Activated CD8-positive, alpha-beta memory T cell treated with anti-CD3 and anti-CD28 coated beads for 1 hour (primary cell): ENCODE measurements around the gene SETMAR.

Experiments
- DNase-seq, 2 donors: peaks; one replicate each; pipeline ENCODE4 v3.0.0-alpha.2; 2020; ENCODE audit warnings: low read depth in 1 of 2; ENCODE audit errors: extremely low read depth in 1 of 2

SETMAR gene

GRCh38 chr3:4351164-4351855 lies 48.1 kb downstream of the SETMAR start:
- DNase-seq, result no peak

GRCh38 chr3:4351872-4352271 lies 48.7 kb downstream of the SETMAR start:
- DNase-seq, result no peak

- no peak for DNase-seq
Measured at GRCh38 chr3:4355401-4356219, 52.4 kb downstream of the SETMAR start.

DNA sequence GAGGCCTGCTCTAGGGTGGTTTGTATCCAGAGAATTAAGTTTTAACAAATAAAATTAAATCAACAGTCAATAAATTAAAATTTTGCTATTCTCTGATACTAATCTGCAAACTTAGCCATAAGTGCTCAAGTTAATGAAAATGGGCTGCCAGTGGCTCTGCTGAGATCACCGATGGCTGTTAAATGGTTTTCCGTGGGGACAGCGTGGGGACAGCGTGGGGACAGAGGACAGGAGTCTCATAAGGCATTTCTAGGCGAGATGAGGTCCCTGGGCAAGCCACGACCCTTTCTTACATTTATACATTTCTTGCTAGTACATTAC lies 53.0 kb downstream of the SETMAR start:
- DNase-seq, result no peak

DNA sequence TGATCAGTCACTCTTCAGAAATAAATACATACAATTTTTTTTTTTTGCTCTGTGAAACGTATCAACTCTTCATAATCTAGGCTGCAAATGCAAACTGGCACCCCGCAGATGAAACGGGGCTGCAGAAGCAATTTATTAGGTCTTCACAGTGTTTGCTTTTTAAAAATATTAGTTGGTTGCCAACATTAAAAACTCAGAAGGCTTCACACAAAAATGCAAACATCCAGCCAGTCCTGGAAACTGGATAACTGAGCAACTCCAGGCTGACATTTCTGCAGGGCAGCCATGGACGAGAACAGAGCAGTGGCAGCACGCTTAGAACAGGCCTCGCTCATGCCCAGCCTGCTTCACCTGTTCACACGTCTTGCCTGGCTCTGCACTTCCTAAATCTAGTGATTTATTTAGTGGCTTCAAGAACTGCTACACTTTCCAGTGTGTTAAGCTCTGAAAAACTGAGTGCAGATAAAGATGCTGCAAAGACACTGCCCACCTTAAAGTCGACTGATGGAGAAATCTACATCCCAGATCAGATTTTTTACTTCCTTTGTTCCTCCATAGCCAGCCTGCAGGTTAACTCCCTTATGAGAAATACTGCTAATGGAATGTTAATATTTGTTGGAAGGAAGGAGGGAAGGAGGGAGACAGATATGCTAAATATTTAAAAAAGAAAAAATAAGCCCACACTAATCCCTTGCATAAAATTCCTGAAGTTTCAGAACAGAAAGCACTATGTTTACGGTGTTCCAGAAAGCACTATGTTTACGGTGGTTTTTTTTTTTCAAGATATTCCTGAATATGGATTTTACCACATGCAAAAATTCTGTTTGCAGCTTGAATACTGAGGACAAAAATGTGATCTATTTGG lies 53.6 kb downstream of the SETMAR start:
- no peak for DNase-seq

DNA sequence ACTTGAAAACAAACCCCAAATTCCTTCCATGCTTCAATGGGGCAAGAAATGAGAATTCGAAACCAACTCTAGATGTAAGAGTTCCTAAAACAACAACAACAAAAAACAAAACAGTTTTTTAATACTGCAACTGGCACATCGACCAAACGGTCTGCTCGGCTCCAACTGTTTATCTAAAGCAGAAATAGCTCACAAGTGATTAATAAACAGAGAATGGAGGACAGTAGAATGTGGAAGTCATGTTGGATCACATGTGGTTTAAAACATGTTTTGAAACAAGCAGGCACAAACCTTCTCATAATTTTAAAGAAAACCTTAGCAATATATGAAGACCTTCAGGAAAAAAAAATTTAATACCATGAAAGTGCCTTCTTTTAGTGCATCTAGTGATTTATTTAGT lies 55.1 kb downstream of the SETMAR start:
- DNase-seq, result no peak

DNA sequence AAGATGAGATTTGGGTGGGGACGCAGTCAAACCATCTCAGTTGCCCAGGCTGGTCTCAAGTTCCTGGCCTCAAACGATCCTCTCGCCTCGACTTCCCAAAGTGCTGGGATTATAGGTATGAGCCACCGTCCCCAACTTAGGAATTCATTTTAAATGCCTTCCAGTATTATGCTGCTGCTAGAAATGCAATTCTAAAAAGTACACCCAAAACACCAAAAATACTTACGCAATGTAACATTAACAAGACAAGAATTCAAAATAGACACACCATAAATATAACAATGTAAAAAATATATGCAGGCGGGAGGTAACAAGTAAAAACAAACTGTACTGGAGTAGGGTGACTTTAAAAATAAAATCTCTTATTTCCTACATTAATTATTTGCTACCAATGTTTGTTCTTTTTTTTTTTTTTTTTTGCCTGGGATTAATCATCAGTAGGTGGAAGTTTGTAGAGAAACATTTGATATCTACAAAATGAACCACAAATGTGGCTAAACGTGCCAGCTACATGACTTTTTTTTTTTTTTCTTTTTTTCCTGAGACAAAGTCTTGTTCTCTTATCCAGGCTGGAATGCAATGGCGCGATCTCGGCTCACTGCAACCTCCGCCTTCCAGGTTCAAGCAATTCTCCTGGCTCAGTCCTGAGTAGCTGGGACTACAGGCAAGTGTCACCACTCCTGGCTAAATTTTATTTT lies 56.8 kb downstream of the SETMAR start:
- no peak for DNase-seq

- no peak for DNase-seq
Measured at GRCh38 chr3:4360817-4361216, 57.6 kb downstream of the SETMAR start.

GRCh38 chr3:4362523-4362922 lies 59.4 kb downstream of the SETMAR start:
- no peak for DNase-seq
